8988T (cell line): ENCODE data around the gene IL12RB2.

Experiments used
- DNase-seq: peaks from one replicate; pipeline ENCODE4 v3.0.0; 2011

Gene IL12RB2

GRCh38 chr1:67348586-67349252, 41.0 kb downstream of the IL12RB2 start:
- DNase-seq: no peak

- no peak for DNase-seq
These were observed 43.1 kb downstream of the IL12RB2 start for GRCh38 chr1:67350783-67351182.

- no peak for DNase-seq
These were observed 44.5 kb downstream of the IL12RB2 start for GRCh38 chr1:67352211-67352610.

GRCh38 chr1:67355745-67356424, 48.2 kb downstream of the IL12RB2 start:
- no peak for DNase-seq

DNA sequence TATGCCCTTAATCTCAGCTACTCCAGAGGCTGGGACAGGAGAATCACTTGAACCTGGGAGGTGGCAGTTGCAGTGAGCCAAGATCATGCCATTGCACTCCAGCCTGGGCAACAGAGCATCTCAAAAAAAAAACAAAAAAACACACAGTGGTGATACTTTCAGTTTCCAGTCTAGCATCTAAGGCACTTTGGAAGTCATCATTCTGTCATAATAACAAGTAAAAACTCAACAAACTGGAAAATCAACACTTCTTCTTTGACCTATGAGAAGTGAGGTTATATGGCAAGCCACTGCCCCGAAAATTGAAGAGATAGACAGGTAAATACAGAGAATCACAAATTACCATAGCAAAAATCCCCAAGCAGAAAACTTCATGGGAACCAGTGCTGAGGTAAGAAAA, 51.9 kb downstream of the IL12RB2 start:
- no peak for DNase-seq

- DNase-seq: no peak
These were observed 54.0 kb downstream of the IL12RB2 start for GRCh38 chr1:67361641-67362040.

DNA sequence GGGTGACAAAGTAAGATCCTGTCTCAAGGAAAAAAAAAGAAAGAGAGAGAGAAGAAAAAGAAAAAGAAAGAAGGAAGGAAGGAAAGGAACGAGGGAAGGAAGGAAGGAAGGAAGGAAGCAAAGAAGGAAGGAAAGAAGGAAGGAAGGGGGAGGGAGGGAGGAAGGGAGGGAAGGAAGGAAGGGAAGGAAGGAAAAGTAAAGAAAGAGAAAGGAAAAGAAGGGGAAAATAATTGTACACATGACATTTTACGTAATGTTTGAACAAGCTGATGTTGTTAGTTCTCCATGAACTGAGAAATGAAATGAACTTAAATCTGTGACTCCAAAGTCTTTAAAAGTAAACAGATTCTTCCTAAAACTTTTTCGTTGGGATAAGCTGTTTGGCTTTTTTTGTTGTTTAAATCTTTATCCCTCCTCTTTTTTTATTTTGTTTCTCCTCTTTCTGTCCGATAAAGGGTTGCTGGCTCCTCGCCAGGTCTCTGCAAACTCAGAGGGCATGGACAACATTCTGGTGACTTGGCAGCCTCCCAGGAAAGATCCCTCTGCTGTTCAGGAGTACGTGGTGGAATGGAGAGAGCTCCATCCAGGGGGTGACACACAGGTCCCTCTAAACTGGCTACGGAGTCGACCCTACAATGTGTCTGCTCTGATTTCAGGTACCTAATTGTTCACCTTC, 59.8 kb downstream of the IL12RB2 start:
- no peak for DNase-seq

DNA sequence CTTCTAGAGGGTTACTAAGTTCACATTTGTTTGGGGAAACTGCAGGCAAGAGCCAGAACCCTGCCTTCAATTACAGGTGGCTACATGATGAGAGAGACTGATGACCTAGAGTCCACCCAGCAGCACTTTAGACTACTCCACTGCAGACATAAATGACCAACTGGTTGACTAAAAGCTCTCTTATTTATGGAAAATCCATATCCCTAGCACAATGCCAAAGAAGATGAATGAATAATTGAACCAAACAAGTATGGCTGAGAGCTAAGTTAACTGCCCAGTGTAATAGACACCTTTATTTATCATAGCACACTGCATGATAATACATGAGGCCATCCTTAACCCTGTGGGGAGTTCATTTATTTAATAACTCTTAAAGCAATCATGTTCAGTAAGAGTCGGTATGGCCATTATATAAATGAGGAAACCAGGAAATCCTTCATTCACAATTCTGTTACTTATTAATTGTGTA, 60.4 kb downstream of the IL12RB2 start:
- no peak for DNase-seq

DNA sequence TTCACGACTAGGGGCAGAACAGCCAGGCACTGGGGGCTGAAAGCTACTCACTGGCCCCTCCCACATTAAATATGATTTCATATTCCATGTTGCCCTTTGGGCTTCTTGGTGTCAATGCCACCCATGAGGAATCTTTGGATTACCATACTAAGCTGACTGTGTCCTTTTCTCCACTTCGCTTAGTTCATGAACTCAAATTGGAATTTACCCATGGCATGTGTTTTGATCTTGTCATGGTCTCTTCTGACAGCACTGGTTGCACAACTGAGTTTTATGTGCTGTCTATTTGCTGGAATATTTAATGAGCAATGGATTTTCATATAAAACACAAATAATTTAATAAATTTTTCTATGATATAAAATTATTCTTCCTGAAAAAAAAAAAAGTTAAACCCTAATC, 63.4 kb downstream of the IL12RB2 start:
- DNase-seq: no peak

DNA sequence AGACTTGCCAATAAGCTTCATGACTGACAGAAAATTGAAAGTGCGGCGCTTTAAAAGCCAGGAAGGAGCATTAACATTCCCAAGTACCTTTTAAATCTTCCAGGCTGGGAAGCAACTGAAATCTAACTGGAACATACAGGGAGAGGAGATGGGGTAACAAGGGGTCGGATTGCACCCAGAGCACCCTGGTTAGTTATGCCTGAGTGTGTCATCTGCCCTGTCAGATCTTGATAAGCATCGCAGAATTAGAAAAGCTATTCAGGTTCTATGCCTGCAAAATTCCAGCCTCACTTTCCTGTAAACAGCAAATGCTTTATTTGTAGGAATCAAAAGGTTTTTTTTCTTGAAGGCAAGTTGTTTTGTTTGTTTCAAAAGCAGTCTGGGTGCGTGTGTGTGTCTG, 64.0 kb downstream of the IL12RB2 start:
- DNase-seq: no peak

- no peak for DNase-seq
These were observed 64.5 kb downstream of the IL12RB2 start for GRCh38 chr1:67372136-67372535.

DNA sequence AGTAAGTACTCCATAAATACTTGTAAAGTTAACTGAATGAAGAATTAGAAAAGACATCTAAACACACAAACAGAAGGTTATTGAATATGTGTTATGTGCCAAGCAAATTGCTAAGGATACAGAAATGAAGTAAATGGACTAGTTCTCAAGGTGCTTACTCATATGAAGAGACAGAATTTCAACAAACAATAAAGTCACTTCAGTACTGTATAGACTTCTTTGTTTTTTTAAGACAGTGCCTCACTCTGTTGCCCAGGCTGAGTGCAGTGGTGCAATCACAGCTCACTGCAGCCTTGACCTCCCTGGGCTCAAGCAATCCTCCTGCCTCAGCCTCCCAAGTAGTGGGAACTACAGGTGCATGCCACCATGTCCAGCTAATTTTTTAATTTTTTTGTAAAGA, 65.2 kb downstream of the IL12RB2 start:
- DNase-seq: no peak

DNA sequence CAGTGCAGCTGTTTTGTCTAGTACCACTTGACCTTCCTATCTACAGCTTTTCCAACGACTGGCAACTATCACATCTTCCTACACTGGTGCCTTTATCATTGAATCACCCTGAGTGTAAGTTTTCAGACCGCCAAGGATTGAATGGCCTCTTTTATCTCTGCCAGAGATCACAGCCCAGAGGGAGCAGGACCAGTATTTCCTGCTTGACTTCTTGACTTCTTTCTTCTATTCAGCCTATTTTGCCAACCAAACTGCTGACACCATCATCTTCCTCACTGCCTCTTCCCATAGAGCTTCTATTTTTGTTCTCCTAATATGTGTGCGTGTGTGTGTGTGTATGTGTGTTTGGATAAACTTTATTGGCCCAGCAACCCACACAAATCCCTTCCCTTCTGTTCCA, 68.7 kb downstream of the IL12RB2 start:
- no peak for DNase-seq

DNA sequence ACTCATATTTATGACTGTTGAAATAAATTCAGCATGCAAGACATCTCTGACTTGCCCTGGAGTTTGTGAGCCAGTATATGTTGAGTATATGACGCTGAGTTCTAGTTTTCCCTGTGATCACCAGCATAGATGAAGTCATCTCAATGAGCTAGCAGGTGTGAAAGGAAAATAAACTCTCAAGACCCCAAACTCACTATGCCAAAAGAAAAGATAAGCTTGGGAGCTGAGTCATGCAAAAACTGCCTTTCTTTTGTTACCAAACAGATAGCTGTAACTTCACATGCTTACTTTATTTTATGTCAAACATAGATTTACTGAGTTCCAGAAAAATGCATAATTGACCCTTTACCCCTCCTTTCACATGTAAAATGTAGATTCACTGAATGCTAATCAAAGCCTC, 69.6 kb downstream of the IL12RB2 start:
- no peak for DNase-seq

DNA sequence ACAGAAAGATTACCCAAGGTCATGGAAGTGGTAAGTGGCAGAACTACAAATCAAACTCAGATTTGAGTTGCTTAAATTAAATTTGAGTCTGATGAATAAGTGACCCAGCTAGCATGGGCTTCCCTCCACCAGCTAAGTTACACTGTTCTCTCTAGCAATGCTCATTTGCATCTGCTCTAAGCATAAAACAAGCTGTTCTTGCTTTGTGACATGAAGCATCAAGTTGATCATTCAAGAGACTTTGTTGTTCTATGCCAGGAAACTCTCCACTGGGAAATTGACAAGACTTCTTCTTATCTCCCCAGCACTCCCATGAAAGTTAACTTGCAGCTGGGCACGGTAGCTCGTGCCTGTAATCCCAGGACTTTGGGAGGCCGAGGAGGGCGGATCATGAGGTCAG, 73.5 kb downstream of the IL12RB2 start:
- DNase-seq: no peak

DNA sequence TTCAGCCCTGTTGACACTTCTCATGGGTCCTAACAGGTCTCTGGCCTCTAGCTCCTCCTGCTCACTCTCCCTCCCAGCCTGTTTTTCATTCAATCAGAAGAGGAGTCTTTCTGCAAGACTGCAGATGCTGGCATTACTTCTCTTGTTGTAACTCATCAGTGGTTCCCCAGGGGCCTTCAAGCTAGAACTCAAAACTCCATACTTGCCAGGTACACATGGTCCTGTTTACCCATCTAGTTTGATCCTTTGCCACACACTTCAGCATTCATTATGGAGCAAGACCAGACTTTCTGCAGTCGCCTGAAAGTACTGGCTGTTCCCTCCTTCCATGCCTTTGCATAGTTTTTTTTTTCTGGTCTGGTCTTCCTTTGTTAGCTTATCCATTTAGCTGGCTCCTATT, 74.6 kb downstream of the IL12RB2 start:
- DNase-seq: no peak

GRCh38 chr1:67383999-67384638, 76.4 kb downstream of the IL12RB2 start:
- DNase-seq: no peak

GRCh38 chr1:67390041-67390887, 82.6 kb downstream of the IL12RB2 start:
- DNase-seq: no peak

DNA sequence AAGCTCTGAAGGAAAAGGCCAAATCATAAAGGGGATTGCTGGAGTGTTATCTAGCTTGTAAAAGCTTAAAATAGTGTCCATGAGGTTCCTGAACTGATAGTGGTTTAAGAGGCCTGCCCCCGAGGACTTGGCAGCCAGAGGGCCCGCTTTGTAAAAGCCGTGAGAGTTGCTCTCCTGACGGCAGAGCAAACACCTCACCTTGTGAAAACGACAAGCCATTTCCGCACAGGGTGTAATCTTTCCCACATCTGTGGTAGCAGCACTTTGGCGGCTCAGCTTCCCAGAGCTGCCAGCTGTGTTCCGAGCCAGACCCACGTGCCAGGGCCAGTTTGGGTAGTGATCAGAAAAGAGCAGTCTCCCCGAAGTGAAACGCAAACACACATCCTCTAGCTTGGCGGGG, 85.6 kb downstream of the IL12RB2 start:
- no peak for DNase-seq

DNA sequence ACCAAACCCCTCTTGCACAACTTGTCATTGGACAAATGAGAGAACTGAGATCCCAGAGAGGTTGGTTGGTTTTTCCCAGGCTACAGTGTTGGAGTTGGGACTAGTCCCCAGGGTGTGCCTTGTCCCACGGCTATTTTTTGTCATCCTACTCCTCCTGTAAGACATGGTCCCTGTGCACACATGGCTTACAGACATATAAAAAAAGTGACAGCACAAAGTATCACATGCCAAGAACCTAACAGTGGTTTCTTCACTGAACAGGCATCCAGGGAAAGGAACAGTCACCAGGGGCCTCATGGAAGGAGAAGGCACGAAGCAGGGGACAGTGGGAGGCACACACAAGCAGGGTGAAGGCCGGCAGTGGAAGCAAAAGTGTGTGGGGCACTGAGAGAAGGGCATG, 86.1 kb downstream of the IL12RB2 start:
- no peak for DNase-seq

DNA sequence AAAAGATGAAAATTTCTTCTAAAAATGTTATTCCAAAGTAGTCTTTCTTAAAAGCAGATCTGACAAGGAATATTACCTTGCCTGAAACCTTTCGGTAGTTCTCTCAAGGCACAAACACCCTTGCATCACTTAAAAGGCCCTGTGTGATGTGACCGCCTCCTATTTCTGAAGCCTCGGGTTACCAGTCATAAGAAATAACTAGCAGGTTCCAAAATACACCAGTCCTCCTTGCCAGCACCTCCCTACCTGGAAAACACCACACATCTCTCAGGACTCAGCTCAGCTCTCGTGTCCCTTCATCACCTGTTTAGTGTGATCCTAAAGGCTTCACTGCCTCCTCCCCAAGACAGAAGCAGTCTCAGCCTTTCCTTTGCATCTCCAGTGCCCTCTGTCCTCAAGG, 86.9 kb downstream of the IL12RB2 start:
- DNase-seq: no peak

GRCh38 chr1:67399199-67399993, 91.7 kb downstream of the IL12RB2 start:
- DNase-seq: no peak
